Loucy (cell line): ENCODE results near the gene RAB4A.
A peak's percentile ranks its signal among the peaks of the same experiment; 100 is the strongest.

ENCODE experiments used
- H2AFZ ChIP-seq: fragments of 200-600 bp; sonication (generic); 2 replicates; pipeline ENCODE4 v1.6.0; 2016; ENCODE audit warnings: antibody characterized with exemption, mild to moderate bottlenecking, low read length, moderate library complexity
- H3F3A ChIP-seq: fragments of 200-600 bp; 2 replicates; pipeline ENCODE4 v1.6.0; 2016; ENCODE audit warnings: antibody characterized with exemption, low read depth, mild to moderate bottlenecking
- H3K27me3 ChIP-seq: fragments of 200-600 bp; sonication (generic); 2 replicates; pipeline ENCODE4 v1.6.1; 2014; ENCODE audit warnings: low read length, mild to moderate bottlenecking; ENCODE audit not compliant: insufficient read depth, poor library complexity, severe bottlenecking
- H3K36me3 ChIP-seq: fragments of 200-600 bp; sonication (generic); 2 replicates; pipeline ENCODE4 v1.6.1; 2016; ENCODE audit warnings: low read length; ENCODE audit not compliant: insufficient read depth
- H3K4me1 ChIP-seq: fragments of 200-600 bp; sonication (generic); 2 replicates; pipeline ENCODE4 v1.5.1; 2014; ENCODE audit warnings: low read length, mild to moderate bottlenecking; ENCODE audit not compliant: insufficient read depth, poor library complexity, severe bottlenecking
- H3K4me2 ChIP-seq: fragments of 200-600 bp; sonication (generic); 2 replicates; pipeline ENCODE4 v1.6.0; 2014; ENCODE audit warnings: antibody characterized with exemption, low read length, low read depth, mild to moderate bottlenecking; ENCODE audit not compliant: poor library complexity, severe bottlenecking
- H3K4me3 ChIP-seq: fragments of 200-600 bp; sonication (generic); 2 replicates; pipeline ENCODE4 v1.5.1; 2014; ENCODE audit warnings: low read length, mild to moderate bottlenecking, mixed read lengths; ENCODE audit not compliant: poor library complexity, severe bottlenecking
- H3K79me2 ChIP-seq: fragments of 200-600 bp; sonication (generic); 2 replicates; pipeline ENCODE4 v1.6.1; 2014; ENCODE audit warnings: low read length; ENCODE audit not compliant: insufficient read depth
- H3K9ac ChIP-seq: fragments of 200-600 bp; sonication (generic); 2 replicates; pipeline ENCODE4 v1.6.0; 2014; ENCODE audit warnings: mild to moderate bottlenecking, low read depth, low read length, moderate library complexity; ENCODE audit not compliant: poor library complexity, severe bottlenecking
- H3K9me2 ChIP-seq: fragments of 200-600 bp; sonication (generic); replicated peaks from 2 replicates; pipeline ENCODE4 v1.6.1; 2016; ENCODE audit warnings: low read depth, low read length, mixed read lengths
- H3K9me3 ChIP-seq: fragments of 200-600 bp; sonication (generic); 2 replicates; pipeline ENCODE4 v1.6.1; 2014; ENCODE audit warnings: mild to moderate bottlenecking, antibody characterized with exemption, low read length, low read depth; ENCODE audit not compliant: insufficient read depth
- H4K20me1 ChIP-seq: fragments of 200-600 bp; sonication (generic); 2 replicates; pipeline ENCODE4 v1.6.0; 2014; ENCODE audit warnings: antibody characterized with exemption, low read length, mild to moderate bottlenecking; ENCODE audit not compliant: insufficient read depth, poor library complexity, severe bottlenecking
- CTCF ChIP-seq: fragments of 200-600 bp; sonication (generic); conservative IDR thresholded peaks from 2 replicates; pipeline ENCODE4 v1.5.1; 2014; ENCODE audit warnings: mild to moderate bottlenecking, antibody characterized with exemption, low read length
- EZH2phosphoT487 ChIP-seq: fragments of 200-600 bp; IDR thresholded peaks from 2 replicates; pipeline ENCODE4 v1.6.1; 2018; ENCODE audit warnings: antibody characterized with exemption, mild to moderate bottlenecking, moderate library complexity, borderline replicate concordance

RAB4A gene

GRCh38 chr1:229342656-229343569 is 72.0 kb downstream of the RAB4A start, which contains the start of gene CCSAP:
Gene CCSAP (minus strand): TSS chr1:229343047. CDS start chr1:229342465, 582 bp downstream.
- no peaks in the 10 kb centered on the region for H3K9me2 ChIP-seq
- H3K9me3 ChIP-seq = no peaks in the 10 kb centered on the region
- no peaks in the 10 kb centered on the region for H3K36me3 ChIP-seq
- peak within 1 kb of the TSS; percentile 81 for H3K9ac ChIP-seq
- no peaks in the 10 kb centered on the region for H3K27me3 ChIP-seq
- no peak for TF ChIP-seq EZH2phosphoT487
- no peak for TF ChIP-seq CTCF
- H3K4me3 ChIP-seq = peak within 1 kb of the TSS; percentile 85
- H3K4me2 ChIP-seq = peak within 1 kb of the TSS; percentile 85
- H3F3A ChIP-seq = no peaks in the 10 kb centered on the region; the same call in 1 of the 2 replicates
- peak within 1 kb of the TSS; percentile 78 for H2AFZ ChIP-seq
- peaks cover 40% of the 10 kb centered on the region for H3K79me2 ChIP-seq
- H3K4me1 ChIP-seq = peaks cover 31% of the 10 kb centered on the region
- peaks cover 18% of the 10 kb centered on the region for H4K20me1 ChIP-seq

- Histone ChIP-seq H3K36me3 (no peaks in the 10 kb centered on the region), H3K4me1 (peaks cover 19% of the 10 kb centered on the region), H3F3A (no peaks in the 10 kb centered on the region; the same call in 1 of the 2 replicates), H3K9me3 (no peaks in the 10 kb centered on the region), H3K9ac (no peak overlapping the region), H4K20me1 (peaks cover 8% of the 10 kb centered on the region), H3K79me2 (peaks cover 28% of the 10 kb centered on the region), H3K4me3 (peak overlapping the region; percentile 85), H2AFZ (peak overlapping the region; percentile 42; the same call in 1 of the 2 replicates), H3K4me2 (peak overlapping the region; percentile 85), H3K27me3 (no peaks in the 10 kb centered on the region), H3K9me2 (no peaks in the 10 kb centered on the region)
- TF ChIP-seq EZH2phosphoT487 = no peak
- no peak for TF ChIP-seq CTCF
These were observed 73.2 kb downstream of the RAB4A start for GRCh38 chr1:229344139-229344538.

GRCh38 chr1:229344937-229345684 is 74.2 kb downstream of the RAB4A start:
- H3K9me2 ChIP-seq = no peaks in the 10 kb centered on the region
- H3K9me3 ChIP-seq = no peaks in the 10 kb centered on the region
- H3K4me1 ChIP-seq = peaks cover 9% of the 10 kb centered on the region
- H3K4me2 ChIP-seq = no peak overlapping the region
- no peak overlapping the region for H2AFZ ChIP-seq
- no peaks in the 10 kb centered on the region for H3F3A ChIP-seq
- no peaks in the 10 kb centered on the region for H3K27me3 ChIP-seq
- H4K20me1 ChIP-seq = peaks cover 4% of the 10 kb centered on the region
- no peak overlapping the region for H3K4me3 ChIP-seq
- no peak overlapping the region for H3K9ac ChIP-seq
- peaks cover 18% of the 10 kb centered on the region for H3K79me2 ChIP-seq
- TF ChIP-seq EZH2phosphoT487 (no peak), CTCF (no peak)
- no peaks in the 10 kb centered on the region for H3K36me3 ChIP-seq
